Mesothelial cell of epicardium (in vitro differentiated cells): Measurements from ENCODE around the gene VMP1. TPM values are rescaled to one million over a fixed set of nuclear protein-coding genes. Genes with fewer than 3 reads are reported as not detected.

ENCODE experiments used
- DNase-seq, 2 experiments: peaks; one replicate each; pipeline ENCODE4 v3.0.0; 2021; ENCODE audit warnings: low spot score in 2 of 2; ENCODE audit not compliant: unreplicated experiment in 2 of 2
- H3K27ac Mint-ChIP-seq: 2 replicates; pipeline ENCODE4 v1.8.0; 2021; ENCODE audit warnings: mixed read lengths
- H3K27me3 Mint-ChIP-seq: 2 replicates; pipeline ENCODE4 v1.8.0; 2021; ENCODE audit warnings: low read depth, mixed read lengths
- H3K36me3 Mint-ChIP-seq: 2 replicates; pipeline ENCODE4 v1.8.0; 2021; ENCODE audit warnings: mixed read lengths
- H3K4me1 Mint-ChIP-seq: 2 replicates; pipeline ENCODE4 v1.8.0; 2021; ENCODE audit warnings: mixed read lengths
- H3K4me3 Mint-ChIP-seq: 2 replicates; pipeline ENCODE4 v1.8.0; 2021; ENCODE audit warnings: mild to moderate bottlenecking, moderate library complexity, mixed read lengths
- H3K9me3 Mint-ChIP-seq: 2 replicates; pipeline ENCODE4 v1.8.0; 2021; ENCODE audit warnings: mixed read lengths
- total RNA-seq: library from RNA; stranded (reverse); gene quantifications from 3 replicates; pipeline ENCODE4 v1.2.1, GENCODE V29; 2021
- TF ChIP-seq, protein P1 (sequence below): fragments of 200-600 bp; sonication (generic); IDR thresholded peaks from one replicate; pipeline ENCODE4 v1.5.0; 2021; ENCODE audit warnings: antibody characterized with exemption; ENCODE audit not compliant: unreplicated experiment

Gene VMP1
- total RNA-seq, 1 donor from 2014 or later = 208 TPM

- Mint-ChIP-seq H3K27me3 (no peaks in the 10 kb centered on the region), H3K9me3 (no peaks in the 10 kb centered on the region), H3K36me3 (peaks cover 1% of the 10 kb centered on the region), H3K27ac (peak overlapping the region; percentile 90), H3K4me1 (peaks cover 62% of the 10 kb centered on the region), H3K4me3 (no peak overlapping the region)
- TF ChIP-seq, protein P1, sequence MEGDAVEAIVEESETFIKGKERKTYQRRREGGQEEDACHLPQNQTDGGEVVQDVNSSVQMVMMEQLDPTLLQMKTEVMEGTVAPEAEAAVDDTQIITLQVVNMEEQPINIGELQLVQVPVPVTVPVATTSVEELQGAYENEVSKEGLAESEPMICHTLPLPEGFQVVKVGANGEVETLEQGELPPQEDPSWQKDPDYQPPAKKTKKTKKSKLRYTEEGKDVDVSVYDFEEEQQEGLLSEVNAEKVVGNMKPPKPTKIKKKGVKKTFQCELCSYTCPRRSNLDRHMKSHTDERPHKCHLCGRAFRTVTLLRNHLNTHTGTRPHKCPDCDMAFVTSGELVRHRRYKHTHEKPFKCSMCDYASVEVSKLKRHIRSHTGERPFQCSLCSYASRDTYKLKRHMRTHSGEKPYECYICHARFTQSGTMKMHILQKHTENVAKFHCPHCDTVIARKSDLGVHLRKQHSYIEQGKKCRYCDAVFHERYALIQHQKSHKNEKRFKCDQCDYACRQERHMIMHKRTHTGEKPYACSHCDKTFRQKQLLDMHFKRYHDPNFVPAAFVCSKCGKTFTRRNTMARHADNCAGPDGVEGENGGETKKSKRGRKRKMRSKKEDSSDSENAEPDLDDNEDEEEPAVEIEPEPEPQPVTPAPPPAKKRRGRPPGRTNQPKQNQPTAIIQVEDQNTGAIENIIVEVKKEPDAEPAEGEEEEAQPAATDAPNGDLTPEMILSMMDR = no peak
- DNase-seq = no peak
Measured at GRCh38 chr17:59830846-59831486, 123.5 kb downstream of the VMP1 start.

DNA sequence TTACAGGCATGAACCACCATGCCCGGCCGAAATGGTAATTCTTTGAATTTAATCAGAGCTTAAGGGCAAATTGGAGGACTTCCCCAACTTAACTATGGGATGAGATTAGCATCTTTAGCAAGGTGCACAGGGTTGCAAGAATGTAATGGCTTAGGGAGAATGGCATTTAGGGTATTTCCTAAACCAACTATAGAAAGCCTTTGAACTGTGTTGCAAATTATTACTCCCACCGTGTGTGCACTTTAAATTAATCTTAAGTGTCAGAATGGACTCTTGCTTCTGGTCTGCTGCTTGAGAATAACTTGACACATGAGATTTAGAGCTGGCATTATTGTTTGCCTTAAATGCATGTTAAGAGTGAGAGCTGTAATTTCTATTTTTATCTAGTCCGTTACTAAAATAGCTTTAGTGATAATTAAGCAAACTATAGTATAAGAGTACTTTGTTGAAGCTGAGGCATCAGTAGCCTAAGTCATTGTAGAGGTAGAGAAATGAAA, 125.5 kb downstream of the VMP1 start:
- Mint-ChIP-seq H3K36me3 (peaks cover 1% of the 10 kb centered on the region), H3K27ac (peak overlapping the region; percentile 89), H3K27me3 (no peaks in the 10 kb centered on the region), H3K9me3 (no peaks in the 10 kb centered on the region), H3K4me1 (peaks cover 62% of the 10 kb centered on the region), H3K4me3 (no peak overlapping the region)
- no peak for DNase-seq
- TF ChIP-seq, protein P1 = no peak

- peak in 1 of 2 experiments; percentile 48 for DNase-seq
- TF ChIP-seq, protein P1 = no peak
- Mint-ChIP-seq H3K4me1 (peaks cover 57% of the 10 kb centered on the region), H3K4me3 (peak overlapping the region; percentile 94), H3K9me3 (no peaks in the 10 kb centered on the region), H3K27ac (peak overlapping the region; percentile 99), H3K27me3 (no peaks in the 10 kb centered on the region), H3K36me3 (peaks cover 31% of the 10 kb centered on the region)
Measured at GRCh38 chr17:59837308-59838051, 130.0 kb downstream of the VMP1 start.

GRCh38 chr17:59838052-59838916, 130.8 kb downstream of the VMP1 start:
- TF ChIP-seq, protein P1 = no peak
- Mint-ChIP-seq H3K4me3 (peak overlapping the region; percentile 94), H3K27me3 (no peaks in the 10 kb centered on the region), H3K9me3 (no peaks in the 10 kb centered on the region), H3K4me1 (peaks cover 58% of the 10 kb centered on the region), H3K27ac (peak overlapping the region; percentile 99), H3K36me3 (peaks cover 35% of the 10 kb centered on the region)
- DNase-seq = no peak

- TF ChIP-seq, protein P1 = no peak
- Mint-ChIP-seq H3K4me1 (peaks cover 55% of the 10 kb centered on the region), H3K27ac (peak overlapping the region; percentile 99), H3K4me3 (peak overlapping the region; percentile 94), H3K27me3 (no peaks in the 10 kb centered on the region), H3K9me3 (no peaks in the 10 kb centered on the region), H3K36me3 (peaks cover 34% of the 10 kb centered on the region)
- no peak for DNase-seq
Measured at GRCh38 chr17:59839651-59840328, 132.3 kb downstream of the VMP1 start.
